Activated CD8-positive, alpha-beta memory T cell treated with anti-CD3 and anti-CD28 coated beads, Interleukin-2, amount 50 U/mL, for 24 hours (primary cell): ENCODE data around the gene SORD.

ENCODE experiments used
- DNase-seq: peaks from one replicate; pipeline ENCODE4 v3.0.0-alpha.2; 2020; ENCODE audit errors: extremely low read depth

The SORD gene

DNA sequence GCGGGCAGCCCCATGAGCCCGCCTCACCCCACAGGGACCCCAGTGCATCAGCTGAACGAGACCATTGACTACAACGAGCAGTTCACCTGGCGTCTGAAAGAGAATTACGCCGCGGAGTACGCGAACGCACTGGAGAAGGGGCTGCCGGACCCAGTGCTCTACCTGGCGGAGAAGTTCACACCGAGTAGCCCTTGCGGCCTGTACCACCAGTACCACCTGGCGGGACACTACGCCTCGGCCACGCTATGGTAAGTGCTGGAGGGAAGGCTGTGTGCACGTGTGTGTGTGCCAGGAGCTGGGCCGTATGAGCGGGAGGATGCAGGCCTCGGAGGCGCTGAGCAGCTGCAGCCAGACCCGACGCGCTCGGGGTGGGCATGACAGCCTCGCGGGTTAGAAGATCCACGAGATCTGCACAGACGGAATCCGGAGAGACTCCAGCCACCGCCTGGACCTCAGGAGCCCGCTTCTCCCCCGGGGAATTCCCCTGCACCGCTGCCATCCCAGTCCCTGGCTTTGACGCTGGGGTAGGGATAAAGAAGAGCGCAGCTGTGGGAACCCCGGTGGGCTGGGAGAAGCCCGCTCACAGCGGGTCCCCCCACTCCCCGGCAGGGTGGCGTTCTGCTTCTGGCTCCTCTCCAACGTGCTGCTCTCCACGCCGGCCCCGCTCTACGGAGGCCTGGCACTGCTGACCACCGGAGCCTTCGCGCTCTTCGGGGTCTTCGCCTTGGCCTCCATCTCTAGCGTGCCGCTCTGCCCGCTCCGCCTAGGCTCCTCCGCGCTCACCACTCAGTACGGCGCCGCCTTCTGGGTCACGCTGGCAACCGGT, 93.7 kb downstream of the SORD start:
- no peak for DNase-seq

DNA sequence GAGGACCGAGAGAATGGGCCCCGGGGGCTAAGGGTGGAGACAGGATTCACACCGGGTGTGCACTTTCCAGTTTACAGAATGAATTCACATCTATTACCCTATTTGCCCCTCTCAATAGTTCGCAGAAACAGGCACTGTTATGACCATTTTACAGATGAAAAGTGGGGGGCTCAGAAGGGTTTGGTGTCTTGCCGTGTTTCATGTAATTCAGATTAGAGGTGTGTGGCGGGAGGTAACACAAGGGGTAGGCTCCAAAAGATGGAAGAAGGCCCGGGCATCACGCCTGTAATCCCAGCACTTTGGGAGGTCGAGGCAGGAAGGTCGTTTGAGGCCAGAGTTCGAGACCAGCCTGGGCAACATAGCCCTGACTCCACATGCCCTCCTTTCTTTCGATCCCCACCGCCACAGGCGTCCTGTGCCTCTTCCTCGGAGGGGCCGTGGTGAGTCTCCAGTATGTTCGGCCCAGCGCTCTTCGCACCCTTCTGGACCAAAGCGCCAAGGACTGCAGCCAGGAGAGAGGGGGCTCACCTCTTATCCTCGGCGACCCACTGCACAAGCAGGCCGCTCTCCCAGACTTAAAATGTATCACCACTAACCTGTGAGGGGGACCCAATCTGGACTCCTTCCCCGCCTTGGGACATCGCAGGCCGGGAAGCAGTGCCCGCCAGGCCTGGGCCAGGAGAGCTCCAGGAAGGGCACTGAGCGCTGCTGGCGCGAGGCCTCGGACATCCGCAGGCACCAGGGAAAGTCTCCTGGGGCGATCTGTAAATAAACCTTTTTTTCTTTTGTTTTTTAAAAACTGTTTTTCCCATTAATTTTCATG, 94.5 kb downstream of the SORD start:
- DNase-seq, result no peak

DNA sequence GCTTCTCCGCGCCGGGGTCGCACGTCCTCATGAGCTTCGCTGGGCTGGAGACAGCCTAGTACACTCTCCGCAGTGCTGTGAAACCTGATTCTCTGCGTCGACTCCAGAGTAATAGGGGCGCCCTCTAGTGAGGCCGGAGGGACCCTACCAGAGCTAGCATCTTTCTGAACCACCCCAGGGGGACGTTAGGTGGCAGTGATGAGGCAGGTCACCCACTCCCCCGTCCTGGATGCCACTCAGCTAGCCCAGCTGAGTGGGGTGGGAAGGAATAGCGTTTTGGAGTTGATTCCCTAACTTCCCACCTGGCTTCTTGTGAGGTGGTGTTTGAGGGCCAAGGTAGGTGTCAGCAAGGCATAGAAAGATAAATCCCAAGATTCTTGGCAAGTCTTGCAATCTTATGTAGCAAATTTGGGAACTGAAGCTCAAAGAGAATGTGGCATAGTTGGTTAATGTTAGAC, 95.2 kb downstream of the SORD start:
- DNase-seq, result peak; percentile 51

DNA sequence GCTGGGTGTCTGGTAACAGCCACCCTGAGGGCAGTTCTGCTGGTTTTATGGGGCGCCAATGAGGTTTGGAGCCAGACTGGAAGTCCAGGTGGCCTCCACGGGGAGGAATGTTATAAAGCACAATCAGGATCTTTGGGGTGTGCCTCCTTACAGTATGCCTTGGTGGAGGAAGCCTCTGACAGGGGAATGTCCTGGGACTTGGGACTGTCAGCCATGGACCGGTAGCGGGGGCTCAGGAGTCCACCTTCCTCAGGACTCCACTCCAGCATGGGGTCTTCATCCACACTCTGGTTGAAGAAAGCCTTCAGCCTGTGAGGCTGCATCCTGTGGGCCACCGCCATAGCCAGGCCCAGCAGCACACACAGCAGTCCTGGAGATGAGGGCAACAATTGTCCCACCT, 96.0 kb downstream of the SORD start:
- DNase-seq, result no peak

DNA sequence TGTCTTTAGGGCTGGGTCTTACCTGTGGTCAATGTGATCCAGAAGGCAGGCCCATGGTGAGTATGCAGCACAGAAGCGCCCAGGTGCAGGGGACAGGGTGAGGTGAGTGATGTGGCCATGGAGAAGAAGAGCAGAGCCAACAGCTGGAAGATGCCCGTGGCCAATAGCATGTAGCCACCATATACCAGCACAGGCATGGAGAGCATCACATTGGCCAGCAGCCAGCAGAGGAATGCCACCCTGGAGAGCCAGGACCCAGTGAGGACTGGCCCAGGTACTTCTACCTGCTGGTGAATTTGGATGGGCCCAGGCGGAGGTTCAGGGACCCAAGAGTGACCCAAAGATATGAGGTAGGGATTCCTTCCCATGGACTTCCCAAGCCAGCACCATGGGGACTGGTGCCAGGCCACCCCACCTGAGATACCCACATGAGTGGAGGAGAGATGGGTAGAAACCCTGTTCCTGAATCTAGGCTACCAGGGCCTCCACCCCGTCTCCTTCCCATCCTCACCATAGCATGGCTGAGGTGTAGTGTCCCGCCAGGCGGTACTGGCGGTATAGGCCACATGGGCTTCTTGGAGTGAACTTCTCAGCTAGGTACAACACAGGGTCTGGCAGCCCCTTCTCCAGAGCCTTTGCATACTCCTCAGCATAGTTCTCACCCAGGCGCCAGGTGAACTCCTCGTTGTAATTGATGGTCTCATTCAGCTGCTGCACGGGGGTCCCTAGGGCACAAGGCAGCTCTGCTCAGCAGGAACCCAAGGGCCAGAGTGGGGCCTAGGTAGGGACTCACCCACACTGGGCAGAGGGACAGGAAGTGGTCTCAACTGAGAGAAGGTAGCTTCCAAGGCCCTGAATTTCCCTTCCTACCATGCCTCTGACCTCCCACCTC, 97.3 kb downstream of the SORD start:
- DNase-seq, result no peak

DNA sequence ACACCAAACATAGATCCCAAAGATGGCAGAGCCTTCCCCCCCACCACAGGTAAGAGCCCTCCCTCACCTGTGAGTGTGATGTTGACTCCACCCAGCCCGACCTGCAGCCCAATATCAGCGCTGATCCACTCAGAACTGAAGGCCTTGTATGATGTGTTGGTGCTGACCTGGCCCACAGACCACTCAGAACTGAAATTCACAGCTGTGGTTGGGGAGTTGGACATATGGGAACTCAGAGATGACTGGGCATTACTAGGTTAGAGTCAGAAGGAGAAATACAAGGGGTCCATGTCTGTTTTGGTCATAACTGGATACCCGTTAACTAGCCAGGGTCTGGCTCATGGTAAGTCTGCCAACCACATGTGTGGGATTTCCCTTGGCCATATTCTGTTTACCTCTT, 98.0 kb downstream of the SORD start:
- DNase-seq, result no peak

DNA sequence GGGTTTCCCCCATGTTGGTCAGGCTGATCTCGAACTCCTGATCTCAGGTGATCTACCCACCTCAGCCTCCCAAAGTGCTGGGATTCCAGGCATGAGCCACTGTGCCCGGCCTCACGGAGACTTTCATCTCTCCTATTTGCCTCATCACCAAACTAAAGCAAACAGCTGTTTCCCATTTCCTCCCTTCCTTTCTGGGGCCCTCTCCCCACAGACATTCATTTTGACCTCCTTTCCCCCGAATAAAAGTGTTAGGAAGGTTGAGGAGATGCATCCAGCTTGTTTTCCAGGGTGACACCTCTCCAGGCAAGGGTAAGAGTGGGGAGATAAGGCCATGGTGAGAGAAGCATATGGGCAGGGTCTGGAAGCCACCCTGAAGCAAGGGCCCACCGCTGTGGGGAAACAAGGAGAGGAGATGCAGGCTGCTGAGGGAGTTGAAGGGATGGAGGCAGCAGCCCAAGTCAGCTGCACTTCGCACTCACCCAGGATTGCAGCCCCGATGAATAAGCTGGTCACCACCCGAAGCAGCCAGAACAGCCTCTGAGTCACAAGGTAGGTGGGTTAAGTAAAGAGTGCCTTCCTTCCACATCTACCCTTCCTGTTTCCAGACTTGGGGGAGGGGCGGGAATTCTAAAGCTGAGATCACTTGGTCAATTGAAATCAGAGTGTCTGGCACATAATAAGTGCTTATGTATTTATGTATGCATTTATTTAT, 98.9 kb downstream of the SORD start:
- DNase-seq, result no peak

DNA sequence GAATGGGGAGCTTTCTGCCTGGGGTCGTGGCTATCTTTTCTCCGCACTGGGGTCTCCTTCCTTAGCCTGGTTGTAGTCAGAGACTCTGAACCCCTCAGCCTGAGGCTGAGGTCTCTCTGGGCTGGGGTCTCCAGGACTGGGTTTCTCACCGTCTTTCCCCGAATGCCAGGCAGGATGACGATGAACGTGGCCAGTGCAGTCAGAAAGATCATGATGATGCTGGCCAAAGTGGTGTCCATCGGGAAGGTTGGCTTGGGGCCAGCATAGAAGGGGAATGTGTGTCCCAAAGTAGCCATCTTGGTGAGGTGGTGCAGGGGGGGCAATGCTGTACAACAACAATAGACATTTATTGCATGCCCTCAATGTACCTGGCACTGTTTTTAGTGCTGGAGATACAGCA, 99.7 kb downstream of the SORD start:
- DNase-seq, result no peak

DNA sequence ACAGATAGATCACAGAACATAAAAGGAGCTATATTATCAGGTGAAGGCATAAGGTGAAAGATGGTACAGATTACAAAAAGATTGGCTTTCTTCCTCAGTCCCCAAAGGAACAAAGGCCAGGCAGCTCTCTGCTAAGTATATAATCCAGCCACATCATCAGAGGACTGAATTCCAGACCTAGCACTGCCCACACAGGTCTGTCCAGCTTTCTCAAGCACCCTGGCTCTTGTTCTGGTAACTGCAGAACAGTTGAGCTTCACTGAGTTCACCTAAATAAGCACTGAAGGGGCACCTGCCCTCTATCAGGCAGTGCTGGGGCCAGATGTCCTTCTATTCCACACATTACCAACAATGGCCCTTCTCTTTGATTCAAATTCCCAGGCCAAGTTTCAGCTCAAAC, 100.4 kb downstream of the SORD start:
- no peak for DNase-seq

DNA sequence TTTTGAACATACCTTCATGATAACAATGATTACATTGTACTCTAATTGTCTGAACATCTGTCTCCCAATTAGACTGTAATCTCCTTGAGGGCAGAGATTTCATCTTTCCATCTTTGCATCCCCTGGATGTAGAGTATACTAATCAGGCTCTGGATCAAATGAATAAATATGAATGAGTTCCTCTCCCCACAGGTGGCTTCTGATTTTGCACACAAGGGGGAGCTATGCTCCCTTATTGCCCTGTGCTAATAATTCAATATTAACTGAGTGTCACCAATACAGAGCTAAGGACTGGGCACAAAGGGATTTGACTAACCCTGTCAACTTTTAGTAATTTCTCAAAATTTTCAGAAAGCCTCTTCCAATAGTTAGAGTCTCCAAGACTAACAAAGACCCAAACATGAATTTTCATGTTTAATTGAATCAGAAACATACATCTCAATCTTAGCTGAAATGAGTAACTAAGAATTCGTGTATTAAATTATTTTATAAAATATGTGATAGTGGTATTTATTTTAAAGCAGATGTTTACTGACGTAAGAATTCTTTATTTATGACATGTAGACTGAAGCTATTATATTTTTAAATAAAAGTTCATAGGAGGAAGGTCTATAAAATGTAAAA, 103.7 kb downstream of the SORD start:
- no peak for DNase-seq
